Ecto neural progenitor cell (in vitro differentiated cells): ENCODE data around the gene NDUFS6.

Experiments
- DNase-seq: peaks from one replicate; pipeline ENCODE4 v3.0.0-alpha.2; 2018; ENCODE audit warnings: low spot score

The NDUFS6 gene

DNA sequence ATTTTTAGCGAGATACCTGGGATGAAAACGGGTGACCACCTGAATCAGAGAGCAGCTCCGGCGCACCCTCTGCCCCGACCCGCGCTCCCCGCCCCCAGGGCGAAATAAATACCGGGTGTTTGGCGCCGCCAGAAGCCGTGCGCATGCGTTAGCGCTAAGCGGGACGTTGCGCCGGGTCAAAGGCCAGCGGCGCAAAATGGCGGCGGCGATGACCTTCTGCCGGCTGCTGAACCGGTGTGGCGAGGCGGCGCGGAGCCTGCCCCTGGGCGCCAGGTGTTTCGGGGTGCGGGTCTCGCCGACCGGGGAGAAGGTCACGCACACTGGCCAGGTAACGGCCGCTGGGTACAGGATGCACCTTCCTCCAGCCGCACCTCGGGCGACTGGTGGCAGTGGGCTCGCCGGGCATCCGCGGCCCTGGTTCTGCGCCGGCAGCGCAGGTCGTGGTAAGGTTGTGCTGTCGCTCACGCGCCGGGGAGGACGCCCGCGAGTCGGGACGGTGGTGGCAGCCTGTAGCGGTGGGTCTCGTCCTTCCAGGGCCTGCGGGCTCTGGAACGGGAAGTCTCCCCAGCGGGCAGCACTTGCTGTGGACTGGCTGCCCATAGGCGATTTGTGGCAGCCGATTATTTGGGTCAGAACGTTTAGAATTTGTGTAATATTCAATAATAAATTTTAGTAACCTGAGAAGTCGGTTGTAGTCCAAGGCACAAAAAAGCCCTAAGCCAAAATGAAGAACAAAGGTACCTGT is at the start of gene NDUFS6:
TSS of gene NDUFS6 (plus strand) at position 186 of the 745 bp plus-strand sequence. CDS start at position 197, 11 bp downstream.
- DNase-seq = peak; percentile 89

DNA sequence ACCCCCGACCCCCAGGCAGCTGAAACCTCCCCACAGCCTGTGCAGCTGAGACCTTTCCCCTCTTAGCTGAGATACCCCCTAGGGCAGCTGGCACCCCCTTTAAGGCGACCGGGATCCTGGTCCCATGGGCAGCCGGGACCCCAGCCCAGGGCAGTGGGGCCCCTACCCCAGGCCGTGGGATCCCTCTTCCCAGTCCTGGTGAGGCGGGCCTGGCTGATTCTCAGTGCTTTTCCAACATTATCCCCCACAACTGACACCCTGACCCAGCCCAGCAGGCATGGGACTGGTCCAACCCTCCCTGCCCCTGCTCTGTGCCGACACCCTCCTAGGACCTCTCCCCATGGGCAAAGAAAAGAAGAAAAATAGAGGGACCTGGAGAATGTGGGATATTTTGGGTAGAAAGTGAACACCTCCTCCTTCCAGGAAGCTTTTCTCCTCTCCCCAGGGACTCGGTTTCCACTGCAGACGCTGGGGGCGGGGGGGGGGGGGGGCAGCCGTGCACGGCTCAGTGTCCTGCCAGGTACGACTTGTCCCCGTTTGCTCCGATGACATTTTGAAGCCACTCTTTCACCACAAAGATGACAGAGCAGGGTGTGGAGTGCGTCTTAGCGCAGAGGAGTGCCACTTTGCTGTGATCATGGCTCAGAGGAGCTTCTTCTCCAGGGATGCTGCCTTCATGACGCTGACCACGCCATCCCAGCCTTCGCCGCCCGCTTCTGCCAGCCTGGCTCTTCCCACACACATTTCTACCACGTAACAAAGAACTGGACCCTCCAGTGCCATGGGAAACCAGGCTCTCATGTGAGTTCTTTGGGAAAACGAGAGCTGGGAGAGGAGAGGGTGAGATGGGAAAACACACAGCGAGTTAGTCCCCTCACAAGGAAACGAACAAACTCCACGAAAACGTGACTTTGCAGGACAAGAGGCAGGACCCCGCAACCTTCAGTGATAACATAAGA is 49.1 kb upstream of the NDUFS6 start:
- peak; percentile 37 for DNase-seq

DNA sequence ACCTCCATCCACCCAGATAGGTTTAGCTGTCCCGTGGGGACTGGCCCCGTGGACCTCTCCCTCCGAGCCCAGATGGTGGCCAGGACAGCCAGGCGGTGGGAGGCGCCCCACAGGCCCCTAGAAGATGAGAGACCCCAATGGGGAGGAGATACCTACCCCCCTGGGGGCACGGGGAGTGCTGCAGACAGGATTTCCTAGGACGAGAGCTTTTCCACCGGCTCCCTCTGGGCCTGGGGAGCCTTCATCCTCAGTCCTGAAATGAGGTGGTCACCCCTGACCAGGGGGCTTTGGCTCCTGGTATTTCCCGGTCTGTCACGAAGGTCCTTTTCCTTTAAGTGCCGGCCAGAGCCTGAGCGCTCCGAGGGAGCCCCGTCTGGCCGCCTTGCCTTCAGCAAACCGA is 48.3 kb upstream of the NDUFS6 start:
- DNase-seq = peak; percentile 21

DNA sequence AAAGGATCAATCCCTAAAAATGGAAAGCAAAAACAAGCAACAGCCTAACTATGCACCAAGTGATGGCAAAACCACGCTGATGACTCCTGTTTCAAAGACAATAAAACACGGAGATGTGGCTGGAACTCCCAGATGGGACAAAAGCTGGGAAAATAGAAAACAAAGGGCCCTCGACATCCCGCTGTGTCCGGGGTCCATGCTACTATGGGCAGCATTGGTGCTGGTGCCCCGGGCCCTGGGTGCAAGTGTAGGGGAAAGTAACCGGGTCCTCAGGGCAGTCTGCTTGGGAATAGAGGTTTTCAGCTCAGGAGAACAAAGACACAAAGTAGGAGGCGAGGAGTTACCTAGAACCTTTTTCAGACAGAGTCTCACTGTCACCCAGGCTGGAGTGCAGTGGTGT is 47.7 kb upstream of the NDUFS6 start:
- peak; percentile 14 for DNase-seq

GRCh38 chr5:1754531-1755220 is 46.5 kb upstream of the NDUFS6 start:
- peak; percentile 36 for DNase-seq

DNA sequence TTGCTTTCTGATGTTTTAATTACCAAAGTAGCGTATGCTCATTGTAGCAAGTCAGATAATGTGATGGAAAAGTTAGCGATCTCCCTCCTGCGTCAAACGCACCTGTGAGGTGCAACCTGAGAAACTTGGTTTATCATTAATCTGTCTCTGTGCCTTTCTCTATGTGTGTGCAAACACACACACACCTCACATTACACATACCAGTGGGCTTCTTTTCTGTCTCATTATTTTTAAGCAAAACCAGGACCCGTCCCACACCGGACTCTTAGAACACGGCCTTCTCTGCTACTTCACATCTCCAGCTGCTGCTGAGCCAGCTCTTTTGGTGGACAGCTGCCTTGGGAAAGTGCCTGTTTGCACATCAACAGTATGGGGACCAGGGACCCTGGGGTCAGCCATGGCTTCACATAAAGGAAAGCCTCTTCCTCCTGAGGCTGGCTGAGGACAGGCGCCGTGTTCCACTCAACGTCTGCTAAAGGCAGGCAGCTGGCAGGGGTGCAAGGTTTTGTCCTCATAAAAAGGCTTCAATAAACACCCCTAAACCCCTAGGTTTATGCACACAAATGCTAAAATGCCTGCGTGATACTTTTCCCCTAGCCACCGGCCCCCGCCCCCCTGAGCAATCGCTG is 45.8 kb upstream of the NDUFS6 start:
- DNase-seq = peak; percentile 42

- peak; percentile 25 for DNase-seq
These were observed 44.7 kb upstream of the NDUFS6 start for GRCh38 chr5:1756481-1756880.

GRCh38 chr5:1757511-1757910 is 43.7 kb upstream of the NDUFS6 start:
- peak; percentile 29 for DNase-seq

DNA sequence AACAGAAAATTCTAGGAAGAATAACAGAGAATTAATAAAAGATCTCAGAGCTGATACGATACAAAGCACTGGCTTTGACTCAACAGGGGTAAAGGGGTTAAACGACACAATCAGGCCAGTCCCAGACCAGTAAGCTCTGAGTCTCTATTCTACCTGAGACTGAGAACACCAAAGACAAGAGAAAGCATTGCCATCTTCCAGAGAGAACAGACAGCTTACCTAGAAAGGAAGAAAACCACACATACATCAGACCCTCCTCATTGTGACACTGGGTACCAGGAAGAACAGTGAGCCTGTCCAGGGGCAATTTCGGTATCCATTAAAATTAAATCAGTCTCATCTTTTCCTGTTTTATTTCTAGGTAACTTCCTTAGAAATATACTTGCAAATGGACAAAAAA is 42.6 kb upstream of the NDUFS6 start:
- DNase-seq = no peak

GRCh38 chr5:1759378-1759970 is 41.7 kb upstream of the NDUFS6 start:
- DNase-seq = peak; percentile 30

DNA sequence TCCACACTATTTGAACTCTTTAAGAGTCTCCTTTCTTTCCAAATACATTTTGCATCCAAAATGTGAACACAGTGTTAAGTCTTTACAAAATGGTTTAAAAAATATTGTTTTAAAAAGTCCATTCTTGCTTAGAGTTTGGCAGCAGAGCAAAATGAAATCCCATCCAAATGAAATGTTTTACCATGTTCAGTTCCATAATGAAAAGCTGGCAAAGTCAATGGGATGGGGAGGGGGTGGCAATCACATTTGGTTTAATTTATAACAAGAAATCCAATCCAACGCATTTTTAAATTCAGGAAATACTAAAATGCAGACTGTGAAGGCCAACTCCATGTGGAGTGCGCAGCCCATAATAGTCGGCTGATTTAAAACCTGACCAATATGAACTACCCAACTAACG is 41.0 kb upstream of the NDUFS6 start:
- DNase-seq = no peak

DNA sequence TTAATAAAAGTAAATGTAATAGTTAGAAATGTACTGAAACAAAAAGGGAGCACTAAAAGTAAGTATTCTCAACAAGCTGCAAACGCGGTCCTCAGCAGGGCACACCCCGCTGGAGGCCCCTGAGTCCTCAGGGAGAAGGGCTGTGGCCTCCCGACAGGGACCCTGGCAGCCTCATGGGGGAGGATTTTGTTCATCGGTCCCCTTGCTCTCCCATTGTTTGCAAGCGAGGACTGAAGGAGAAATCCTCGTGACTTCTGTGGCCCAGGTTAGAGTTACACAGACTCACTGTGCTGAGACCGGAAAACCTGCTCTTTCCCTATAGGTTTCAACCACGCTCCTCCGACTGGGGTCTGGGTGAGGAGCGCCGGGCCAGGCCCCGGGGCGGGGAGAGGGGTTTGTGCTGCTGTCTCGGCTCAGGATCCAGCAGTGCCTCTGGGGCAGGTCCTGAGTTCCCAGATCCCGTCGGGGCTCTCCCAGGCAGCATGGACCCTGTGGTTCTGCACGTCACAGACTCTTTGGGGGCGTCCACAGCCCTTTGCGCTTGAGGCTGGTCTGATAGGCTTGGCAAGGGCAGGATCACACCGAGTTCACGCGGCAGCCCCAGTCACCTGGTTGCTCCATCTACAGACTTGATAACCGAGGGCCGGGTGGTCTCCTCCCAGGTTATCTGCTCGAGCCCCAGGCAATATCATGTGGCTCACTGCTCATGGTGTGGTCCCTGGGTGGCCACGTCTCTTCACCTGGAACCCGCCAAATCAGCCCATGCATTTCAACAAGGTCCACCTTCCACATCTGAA is 40.4 kb upstream of the NDUFS6 start:
- DNase-seq = peak; percentile 46

- DNase-seq = no peak
These were observed 39.8 kb upstream of the NDUFS6 start for GRCh38 chr5:1761453-1761755.

GRCh38 chr5:1762121-1762882 is 38.9 kb upstream of the NDUFS6 start:
- peak; percentile 38 for DNase-seq

GRCh38 chr5:1762883-1763547 is 38.2 kb upstream of the NDUFS6 start:
- DNase-seq = no peak

DNA sequence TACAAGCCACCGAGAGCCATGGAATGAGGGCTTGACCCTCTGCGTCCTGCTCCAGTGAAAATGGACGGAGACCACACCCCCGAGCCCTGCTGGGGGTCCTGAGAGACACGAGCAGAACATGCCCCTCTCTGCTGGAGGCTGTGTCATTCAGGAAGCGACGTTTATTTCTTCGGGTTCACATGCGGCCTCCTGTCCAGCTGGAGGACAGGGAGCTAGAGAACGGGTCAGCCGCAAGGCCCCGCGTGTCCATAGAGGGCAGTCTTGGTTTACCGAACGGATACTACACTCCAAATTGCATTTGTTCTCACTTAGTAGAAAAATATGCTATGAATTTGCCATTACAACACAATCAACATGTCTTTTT is 37.7 kb upstream of the NDUFS6 start:
- DNase-seq = peak; percentile 68

DNA sequence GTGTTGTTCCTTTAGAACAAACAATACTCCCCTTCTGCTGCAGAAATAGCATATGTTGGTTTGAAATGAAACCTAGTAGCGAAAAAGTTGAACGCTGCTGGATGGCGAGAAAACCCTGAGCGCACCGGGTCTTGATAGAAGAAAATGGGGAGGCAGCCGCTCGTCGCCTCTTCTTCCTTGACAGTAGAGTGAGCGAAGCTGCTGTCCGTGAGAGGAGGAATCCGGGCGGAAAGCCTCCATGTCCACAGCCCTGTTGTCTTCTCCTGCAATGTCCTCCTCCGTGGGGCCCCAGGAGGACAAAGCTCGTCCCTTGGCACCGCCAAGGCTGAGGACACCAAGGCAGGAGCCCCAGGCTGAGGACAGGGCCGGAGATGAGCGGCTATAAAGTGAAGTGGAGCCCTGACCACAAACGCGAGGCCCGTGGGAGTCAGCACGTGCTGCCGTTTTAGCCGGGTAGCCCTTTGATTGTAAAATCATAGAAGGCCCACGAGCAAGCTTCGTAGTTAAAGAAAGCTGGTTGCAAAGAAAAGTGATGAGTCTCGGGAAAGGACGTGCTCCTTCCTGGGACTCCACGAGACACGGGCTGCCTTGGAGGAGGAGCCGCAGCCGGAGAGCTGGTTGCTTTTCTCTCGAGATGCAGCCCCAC is 37.1 kb upstream of the NDUFS6 start:
- peak; percentile 32 for DNase-seq

- DNase-seq = peak; percentile 22
These were observed 36.6 kb upstream of the NDUFS6 start for GRCh38 chr5:1764606-1764960.
